ENCODE data around the gene PSMB2.

Gene PSMB2

GRCh38 chr1:35569936-35570335, 71.4 kb downstream of the PSMB2 start:
- no peak overlapping the region for H3K4me3 ChIP-seq (ENCODE audit: low read depth, low read length)
- DNase-seq (ENCODE audit: low read depth), result no peak
- no peak for TF ChIP-seq CTCF (IDR thresholded peaks at IDR 0.05; ENCODE audit: insufficient read depth, low read depth, low read length, missing control alignments)

- H3K4me3 ChIP-seq (ENCODE audit: low read depth, low read length), result no peak overlapping the region
- peak; percentile 87 for TF ChIP-seq CTCF (IDR thresholded peaks at IDR 0.05; ENCODE audit: insufficient read depth, low read depth, low read length, missing control alignments)
- peak; percentile 73 for DNase-seq (ENCODE audit: low read depth)
Measured at GRCh38 chr1:35568975-35569395, 72.3 kb downstream of the PSMB2 start.

- no peak overlapping the region for H3K4me3 ChIP-seq (ENCODE audit: low read depth, low read length)
- TF ChIP-seq CTCF (IDR thresholded peaks at IDR 0.05; ENCODE audit: insufficient read depth, low read depth, low read length, missing control alignments), result no peak
- no peak for DNase-seq (ENCODE audit: low read depth)
Measured at GRCh38 chr1:35567947-35568558, 73.3 kb downstream of the PSMB2 start.

GRCh38 chr1:35565742-35566133, 75.6 kb downstream of the PSMB2 start:
- TF ChIP-seq CTCF (IDR thresholded peaks at IDR 0.05; ENCODE audit: insufficient read depth, low read depth, low read length, missing control alignments), result no peak

GRCh38 chr1:35564884-35565741, 76.2 kb downstream of the PSMB2 start:
- no peak for DNase-seq (ENCODE audit: low read depth)
- TF ChIP-seq CTCF (IDR thresholded peaks at IDR 0.05; ENCODE audit: insufficient read depth, low read depth, low read length, missing control alignments), result no peak
- H3K4me3 ChIP-seq (ENCODE audit: low read depth, low read length), result no peak overlapping the region

More at GRCh38 chr1:35565742-35566133, 75.6 kb downstream of the PSMB2 start:
- no peak overlapping the region for H3K4me3 ChIP-seq (ENCODE audit: low read depth, low read length)
- DNase-seq (ENCODE audit: low read depth), result no peak

GRCh38 chr1:35564037-35564883, 77.1 kb downstream of the PSMB2 start:
- no peak overlapping the region for H3K4me3 ChIP-seq (ENCODE audit: low read depth, low read length)
- peak; percentile 88 for TF ChIP-seq CTCF (IDR thresholded peaks at IDR 0.05; ENCODE audit: insufficient read depth, low read depth, low read length, missing control alignments)
- peak; percentile 90 for DNase-seq (ENCODE audit: low read depth)

Data from GM12865 (cell line).